GM21367 (cell line): ENCODE data around the gene UHMK1.

Experiments used
- ATAC-seq: cut with Tn5 transposase; IDR thresholded peaks from one replicate; pipeline ENCODE4 v1.9.1; 2021; ENCODE audit not compliant: unreplicated experiment

Gene UHMK1

GRCh38 chr1:162527314-162527713, 29.7 kb downstream of the UHMK1 start:
- no peak for ATAC-seq

- ATAC-seq, result peak; percentile 96
These were observed 32.8 kb downstream of the UHMK1 start for GRCh38 chr1:162530307-162530987.

GRCh38 chr1:162530988-162531319, 33.3 kb downstream of the UHMK1 start:
- ATAC-seq, result no peak

- no peak for ATAC-seq
These were observed 37.9 kb downstream of the UHMK1 start for GRCh38 chr1:162535501-162535900.

- ATAC-seq, result no peak
These were observed 38.9 kb downstream of the UHMK1 start for GRCh38 chr1:162536511-162536910.

- ATAC-seq, result no peak
These were observed 39.6 kb downstream of the UHMK1 start for GRCh38 chr1:162537216-162537615.

- ATAC-seq, result no peak
These were observed 41.3 kb downstream of the UHMK1 start for GRCh38 chr1:162538815-162539431.

GRCh38 chr1:162541619-162542141, 44.1 kb downstream of the UHMK1 start:
- no peak for ATAC-seq

- no peak for ATAC-seq
These were observed 45.6 kb downstream of the UHMK1 start for GRCh38 chr1:162543228-162543627.

GRCh38 chr1:162548170-162548569, 50.6 kb downstream of the UHMK1 start:
- ATAC-seq, result no peak

- ATAC-seq, result no peak
These were observed 51.4 kb downstream of the UHMK1 start for GRCh38 chr1:162549001-162549400.

- no peak for ATAC-seq
These were observed 53.3 kb downstream of the UHMK1 start for GRCh38 chr1:162550925-162551324.

- no peak for ATAC-seq
These were observed 54.5 kb downstream of the UHMK1 start for GRCh38 chr1:162551969-162552683.

- no peak for ATAC-seq
These were observed 55.1 kb downstream of the UHMK1 start for GRCh38 chr1:162552684-162553252.

GRCh38 chr1:162554258-162554657, 56.6 kb downstream of the UHMK1 start:
- no peak for ATAC-seq

- ATAC-seq, result no peak
These were observed 59.9 kb downstream of the UHMK1 start for GRCh38 chr1:162557536-162557935.

- no peak for ATAC-seq
These were observed 62.9 kb downstream of the UHMK1 start for GRCh38 chr1:162560303-162561036.

GRCh38 chr1:162561037-162561615, 63.5 kb downstream of the UHMK1 start:
- peak; percentile 95 for ATAC-seq

- ATAC-seq, result peak; percentile 28
These were observed 64.2 kb downstream of the UHMK1 start, which contains the start of gene UAP1 for GRCh38 chr1:162561616-162562469. Gene UAP1, plus strand, starts transcription at chr1:162561722. Its CDS starts 4,347 bp downstream, at chr1:162566069.

GRCh38 chr1:162562470-162562828, 64.8 kb downstream of the UHMK1 start:
- no peak for ATAC-seq
